HCT116 (cell line): ENCODE results near the gene TAF3. TPM values are rescaled to one million over a fixed set of nuclear protein-coding genes. Genes with fewer than 3 reads are reported as not detected.

ENCODE experiments used
- ATAC-seq: fragments of 200-7000 bp; cut with Tn5 transposase; 2 replicates; pipeline ENCODE4 v1.9.1; 2020; ENCODE audit warnings: mild to moderate bottlenecking, moderate library complexity
- BruUV-seq: library from RNA; stranded (reverse); fragments of 400-500 nt; replicated peaks from 2 replicates; lab custom pipeline; 2021; lab: Mats Ljungman, UMichigan
- CTCF ChIA-PET: fragments of 300-600 bp; sonication (Branson Sonifier 250); formaldehyde crosslinking; loops from one replicate; lab custom pipeline; 2021; ENCODE audit warnings: antibody characterized with exemption; lab: Charles Lee
- POLR2A ChIA-PET: fragments of 300-600, 350-600 bp; sonication (Branson Sonifier 250); formaldehyde crosslinking; loops from one replicate; lab custom pipeline; 2021; ENCODE audit warnings: antibody characterized with exemption; lab: Charles Lee
- RAD21 ChIA-PET, 2 experiments: fragments of 300-600 bp; sonication (Branson Sonifier 250); formaldehyde crosslinking; loops; one replicate each; lab custom pipeline; 2023; ENCODE audit warnings: low total read pairs in 2 of 2; ENCODE audit not compliant: uncharacterized antibody in 2 of 2, unreplicated experiment in 2 of 2, low non-redundant PET in 1 of 2; lab: Charles Lee
- DNase-seq: peaks from one replicate; pipeline ENCODE4 v3.0.0-alpha.2; 2010; ENCODE audit warnings: low read depth, low spot score
- H2AFZ ChIP-seq: fragments of 200-600 bp; shearing (Covaris generic), sonication (generic); 2 replicates; pipeline ENCODE4 v1.6.1; 2017; ENCODE audit warnings: low read depth, mixed run types, mixed read lengths, antibody characterized with exemption, low read length; ENCODE audit not compliant: poor library complexity, severe bottlenecking
- H3K27ac ChIP-seq: 2 replicates; pipeline ENCODE4 v1.5.1; 2012; ENCODE audit warnings: low read depth, low read length
- H3K27me3 ChIP-seq: fragments of 200-600 bp; sonication (generic); 2 replicates; pipeline ENCODE4 v1.6.1; 2016; ENCODE audit warnings: mixed run types, low read length, mixed read lengths; ENCODE audit not compliant: insufficient read depth
- H3K36me3 ChIP-seq, 2 experiments: fragments of 200-500 bp in 1 of 2; fragments of 200-600 bp in 1 of 2; sonication (Bioruptor generic) in 1 of 2; sonication (generic) in 1 of 2; 2 replicates each; pipeline versions ENCODE4 v1.5.1 to v1.6.1; 2014 to 2016; ENCODE audit warnings: low read length in 2 of 2, inconsistent platforms in 1 of 2, mixed read lengths in 1 of 2, mixed run types in 1 of 2; ENCODE audit not compliant: insufficient read depth in 2 of 2, control insufficient read depth in 1 of 2
- H3K4me1 ChIP-seq, 2 experiments: fragments of 200-600 bp in 1 of 2; sonication (generic) in 1 of 2; 2 replicates each; pipeline versions ENCODE4 v1.5.1 to v1.6.1; 2012 to 2017; ENCODE audit warnings: low read length in 2 of 2, inconsistent platforms in 1 of 2, mild to moderate bottlenecking in 1 of 2, mixed read lengths in 1 of 2, mixed run types in 1 of 2, moderate library complexity in 1 of 2; ENCODE audit not compliant: insufficient read depth in 2 of 2, control insufficient read depth in 1 of 2
- H3K4me2 ChIP-seq: fragments of 200-600 bp; sonication (generic); 2 replicates; pipeline ENCODE4 v1.6.1; 2017; ENCODE audit warnings: mixed run types, low read length, mixed read lengths
- H3K4me3 ChIP-seq, 2 experiments: fragments of 200-600 bp in 1 of 2; sonication (generic) in 1 of 2; replicated peaks in 1 of 2; 2 replicates each; pipeline ENCODE4 v1.5.1; 2011 to 2016; ENCODE audit warnings: low read length in 2 of 2, control low read depth in 1 of 2, low read depth in 1 of 2, mild to moderate bottlenecking in 1 of 2, mixed read lengths in 1 of 2, mixed run types in 1 of 2
- H3K79me2 ChIP-seq: fragments of 200-600 bp; sonication (generic); 2 replicates; pipeline ENCODE4 v1.6.1; 2017; ENCODE audit warnings: mild to moderate bottlenecking, mixed run types, low read length, moderate library complexity, mixed read lengths; ENCODE audit not compliant: insufficient read depth
- H3K9ac ChIP-seq: fragments of 200-600 bp; sonication (generic); 2 replicates; pipeline ENCODE4 v1.6.1; 2016; ENCODE audit warnings: low read length, mixed read lengths
- H3K9me2 ChIP-seq: fragments of 200-600 bp; sonication (generic), shearing (Covaris generic); 2 replicates; pipeline ENCODE4 v1.6.1; 2017; ENCODE audit warnings: mixed run types, mild to moderate bottlenecking, moderate library complexity; ENCODE audit not compliant: insufficient read depth
- H3K9me3 ChIP-seq, 2 experiments: fragments of 200-500 bp in 1 of 2; fragments of 200-600 bp in 1 of 2; sonication (Bioruptor generic) in 1 of 2; sonication (generic) in 1 of 2; 2 replicates each; pipeline ENCODE4 v1.6.1; 2014 to 2017; ENCODE audit warnings: low read length in 2 of 2, mixed read lengths in 2 of 2, inconsistent platforms in 1 of 2, low read depth in 1 of 2, mild to moderate bottlenecking in 1 of 2, mixed run types in 1 of 2, moderate library complexity in 1 of 2; ENCODE audit not compliant: control insufficient read depth in 1 of 2, insufficient read depth in 1 of 2
- H4K20me1 ChIP-seq: fragments of 200-600 bp; sonication (generic), shearing (Covaris generic); 2 replicates; pipeline ENCODE4 v1.6.1; 2017; ENCODE audit warnings: mixed run types, mild to moderate bottlenecking, moderate library complexity; ENCODE audit not compliant: insufficient read depth
- ATF3 ChIP-seq: IDR thresholded peaks from 2 replicates; pipeline ENCODE4 v1.6.1; 2012
- ELF1 ChIP-seq: IDR thresholded peaks from 2 replicates; pipeline ENCODE4 v1.6.1; 2012; ENCODE audit warnings: low read depth, borderline replicate concordance
- EZH2 ChIP-seq: fragments of 200-600 bp; sonication (generic); IDR thresholded peaks from 2 replicates; pipeline ENCODE4 v1.6.1; 2017; ENCODE audit warnings: antibody characterized with exemption, mixed run types
- EZH2phosphoT487 ChIP-seq: fragments of 200-600 bp; IDR thresholded peaks from 2 replicates; pipeline ENCODE4 v1.6.1; 2018; ENCODE audit warnings: antibody characterized with exemption, borderline replicate concordance
- FOSL1 ChIP-seq: IDR thresholded peaks from 2 replicates; pipeline ENCODE4 v1.6.1; 2012; ENCODE audit warnings: low read depth
- POLR2AphosphoS5 ChIP-seq: IDR thresholded peaks from 2 replicates; pipeline ENCODE4 v1.6.1; 2011; ENCODE audit warnings: mild to moderate bottlenecking, low read depth, low read length, moderate library complexity
- RAD21 ChIP-seq: IDR thresholded peaks from 2 replicates; pipeline ENCODE4 v1.6.1; 2012; ENCODE audit warnings: low read depth, mild to moderate bottlenecking
- SIN3A ChIP-seq: IDR thresholded peaks from 2 replicates; pipeline ENCODE4 v1.6.1; 2012; ENCODE audit warnings: low read depth
- SP1 ChIP-seq: IDR thresholded peaks from 2 replicates; pipeline ENCODE4 v1.6.1; 2012; ENCODE audit warnings: low read depth
- TCF7L2 ChIP-seq: IDR thresholded peaks from 2 replicates; pipeline ENCODE4 v1.7.0; 2011; ENCODE audit warnings: borderline replicate concordance, inconsistent platforms; ENCODE audit not compliant: insufficient read depth, insufficient read length; ENCODE audit errors: extremely low read depth
- YY1 ChIP-seq: IDR thresholded peaks from 2 replicates; pipeline ENCODE4 v1.6.1; 2011; ENCODE audit warnings: low read length, low read depth, moderate library complexity, mild to moderate bottlenecking; ENCODE audit not compliant: insufficient replicate concordance; ENCODE audit errors: extremely low read depth
- ZFX ChIP-seq: fragments of 450-650 bp; IDR thresholded peaks from 2 replicates; pipeline ENCODE4 v1.6.1; 2017
- ZNF274 ChIP-seq: fragments of 200-500 bp; sonication (Bioruptor generic); IDR thresholded peaks from 2 replicates; pipeline ENCODE4 v1.6.1; 2014; ENCODE audit warnings: mild to moderate bottlenecking, low read depth, low read length, inconsistent platforms
- intact Hi-C: fragments of 100-400 bp; cut with micrococcal nuclease; formaldehyde crosslinking; loops from 2 replicates; pipeline ENCODE4 v1.10.0; 2022
- total RNA-seq: library from RNA; stranded (reverse); gene quantifications from one replicate; pipeline ENCODE4 v1.2.1, GENCODE V29; 2021; ENCODE audit not compliant: unreplicated experiment
- TF ChIP-seq, protein P1 (sequence below): IDR thresholded peaks from 2 replicates; pipeline ENCODE4 v1.6.1; 2012; ENCODE audit warnings: low read depth

The TAF3 gene
- total RNA-seq, 1 experiment from 2014 or later = 8.0 TPM

DNA sequence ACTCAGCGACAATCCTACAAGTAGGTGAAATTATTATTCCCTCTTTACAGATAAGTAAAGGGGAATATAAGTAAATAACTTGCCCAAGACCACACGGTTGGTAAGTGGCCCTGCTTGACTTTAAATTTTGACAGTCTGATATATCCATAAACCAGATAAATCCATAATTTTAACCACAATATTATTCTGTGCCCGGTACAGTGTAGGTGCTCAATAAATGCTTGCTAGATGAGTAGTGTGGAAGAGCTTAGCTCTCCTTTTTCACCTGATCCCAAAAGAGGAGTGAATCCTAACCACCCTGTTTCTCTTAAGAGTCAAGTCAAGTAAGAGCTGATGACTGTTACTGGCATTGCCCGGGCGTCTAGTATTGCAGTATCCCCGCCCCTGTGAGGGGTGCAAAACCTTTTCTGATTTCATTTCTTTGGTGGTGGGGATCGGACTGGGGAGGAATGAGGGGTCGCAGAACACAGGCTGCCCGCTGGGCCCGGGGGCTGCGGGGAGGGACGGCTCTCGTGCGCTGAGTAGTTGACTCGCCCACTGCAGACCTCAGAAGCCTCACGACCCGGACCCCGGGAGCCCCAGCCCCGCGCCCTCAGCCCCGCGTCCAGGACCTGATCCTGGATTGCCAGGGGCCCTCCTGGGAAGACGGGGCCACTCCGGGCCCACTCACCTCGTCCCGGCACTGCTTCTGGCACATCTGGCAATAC is 31.0 kb upstream of the TAF3 start (continued):
- no peak for TF ChIP-seq TCF7L2
- TF ChIP-seq, protein P1, sequence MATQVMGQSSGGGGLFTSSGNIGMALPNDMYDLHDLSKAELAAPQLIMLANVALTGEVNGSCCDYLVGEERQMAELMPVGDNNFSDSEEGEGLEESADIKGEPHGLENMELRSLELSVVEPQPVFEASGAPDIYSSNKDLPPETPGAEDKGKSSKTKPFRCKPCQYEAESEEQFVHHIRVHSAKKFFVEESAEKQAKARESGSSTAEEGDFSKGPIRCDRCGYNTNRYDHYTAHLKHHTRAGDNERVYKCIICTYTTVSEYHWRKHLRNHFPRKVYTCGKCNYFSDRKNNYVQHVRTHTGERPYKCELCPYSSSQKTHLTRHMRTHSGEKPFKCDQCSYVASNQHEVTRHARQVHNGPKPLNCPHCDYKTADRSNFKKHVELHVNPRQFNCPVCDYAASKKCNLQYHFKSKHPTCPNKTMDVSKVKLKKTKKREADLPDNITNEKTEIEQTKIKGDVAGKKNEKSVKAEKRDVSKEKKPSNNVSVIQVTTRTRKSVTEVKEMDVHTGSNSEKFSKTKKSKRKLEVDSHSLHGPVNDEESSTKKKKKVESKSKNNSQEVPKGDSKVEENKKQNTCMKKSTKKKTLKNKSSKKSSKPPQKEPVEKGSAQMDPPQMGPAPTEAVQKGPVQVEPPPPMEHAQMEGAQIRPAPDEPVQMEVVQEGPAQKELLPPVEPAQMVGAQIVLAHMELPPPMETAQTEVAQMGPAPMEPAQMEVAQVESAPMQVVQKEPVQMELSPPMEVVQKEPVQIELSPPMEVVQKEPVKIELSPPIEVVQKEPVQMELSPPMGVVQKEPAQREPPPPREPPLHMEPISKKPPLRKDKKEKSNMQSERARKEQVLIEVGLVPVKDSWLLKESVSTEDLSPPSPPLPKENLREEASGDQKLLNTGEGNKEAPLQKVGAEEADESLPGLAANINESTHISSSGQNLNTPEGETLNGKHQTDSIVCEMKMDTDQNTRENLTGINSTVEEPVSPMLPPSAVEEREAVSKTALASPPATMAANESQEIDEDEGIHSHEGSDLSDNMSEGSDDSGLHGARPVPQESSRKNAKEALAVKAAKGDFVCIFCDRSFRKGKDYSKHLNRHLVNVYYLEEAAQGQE = no peak

DNA sequence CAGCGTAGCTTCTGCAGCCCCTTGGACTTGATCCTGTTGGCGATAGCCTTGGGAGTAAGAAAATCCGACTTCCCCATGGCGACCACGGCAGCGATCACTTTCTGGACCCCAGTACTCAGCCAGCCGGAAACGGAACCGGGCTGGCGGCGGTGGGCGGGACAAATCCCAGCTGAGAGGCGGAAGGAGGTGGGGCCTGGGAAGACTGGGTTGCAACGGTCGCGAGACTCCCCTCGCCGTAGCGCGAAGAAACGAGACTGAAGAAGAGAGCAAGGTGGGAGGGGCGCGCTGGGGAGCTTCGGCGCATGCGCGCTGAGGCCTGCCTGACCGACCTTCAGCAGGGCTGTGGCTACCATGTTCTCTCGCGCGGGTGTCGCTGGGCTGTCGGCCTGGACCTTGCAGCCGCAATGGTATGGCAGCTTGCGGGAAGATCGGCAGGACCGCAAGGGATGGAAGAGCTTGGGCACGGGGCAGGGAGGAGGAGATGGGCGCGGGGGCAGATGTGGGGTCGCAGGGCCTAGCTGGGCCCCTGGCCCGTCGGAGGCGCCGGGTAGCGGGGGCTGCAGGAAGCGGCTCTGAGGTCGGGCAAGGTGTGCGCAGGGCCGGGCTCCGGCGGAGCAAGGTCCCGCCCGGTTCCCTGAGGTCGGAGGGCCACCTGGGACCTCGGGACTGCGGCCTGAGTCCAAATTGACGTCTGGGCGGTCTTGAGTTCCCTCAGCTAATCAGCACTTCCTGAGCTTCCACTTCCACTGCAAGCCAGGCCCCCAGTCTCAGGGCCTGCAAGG is 30.3 kb upstream of the TAF3 start, which contains the start of the genes ATP5F1C and KIN:
ATP5F1C (plus strand) TSS at position 321 of the 782 bp plus-strand sequence; CDS start at position 352, 31 bp downstream.
KIN (minus strand) TSS at position 137 of the 782 bp plus-strand sequence; CDS start at position 77, 60 bp downstream.
- Histone ChIP-seq H2AFZ (no peak within 1 kb of the TSS), H3K4me1 (peaks cover 16 to 33% of the 10 kb centered on the region in 2 experiments; a peak in 3 of 4 replicates), H3K79me2 (peaks cover 99% of the 10 kb centered on the region), H4K20me1 (peaks cover 13% of the 10 kb centered on the region), H3K9me2 (no peaks in the 10 kb centered on the region), H3K4me2 (peak within 1 kb of the TSS; percentile 87), H3K9me3 (no peaks in the 10 kb centered on the region), H3K36me3 (peaks cover 0 to 5% of the 10 kb centered on the region in 2 experiments; a peak in 1 of 4 replicates), H3K9ac (peak within 1 kb of the TSS; percentile 88), H3K27ac (peak within 1 kb of the TSS; percentile 75), H3K27me3 (no peaks in the 10 kb centered on the region), H3K4me3 (peak within 1 kb of the TSS; percentile 90 to 92)
- intact Hi-C loops = loop anchor here (2.0 to 5.0 kb wide), 2 partner anchors 31 to 1811 kb away; partner anchors contain the start of genes IL15RA and TAF3
- DNase-seq = peak; percentile 86
- POLR2A ChIA-PET = interaction anchor here (1.0 to 1.1 kb wide), 3 partner anchors 12 to 41 kb away, joined by 3 to 5 read pairs (median 3); partner anchors contain the start of gene TAF3
- ATAC-seq = peak; percentile 95
- RAD21 ChIA-PET = interaction anchor here in 1 of 2 experiments (0.6 kb wide), 1 partner anchor 83 kb away, joined by 3 read pairs; no protein-coding TSS in a partner anchor
- BruUV-seq = TSS peak; percentile 49
- CTCF ChIA-PET = no interaction called here
- TF ChIP-seq SIN3A (peak; percentile 55; the same call in 1 of the 2 replicates), EZH2 (no peak), EZH2phosphoT487 (no peak), SP1 (no peak), ATF3 (no peak), RAD21 (no peak), ELF1 (peak; percentile 32; the same call in 1 of the 2 replicates), FOSL1 (no peak), ZNF274 (no peak), TCF7L2 (no peak), ZFX (peak; percentile 98), YY1 (peak; percentile 76), POLR2AphosphoS5 (peak; percentile 94)
- TF ChIP-seq, protein P1 = no peak
